HG02678 (cell line): ENCODE measurements around the gene SYCP2L.
"Not testable (repeated sequence)": the region's sequence is repeated elsewhere in the genome, so short reads cannot be mapped to it uniquely, and the experiment has no call there.

ENCODE experiments used
- ATAC-seq: cut with Tn5 transposase; IDR thresholded peaks from one replicate; pipeline ENCODE4 v1.9.1; 2021; ENCODE audit warnings: mild to moderate bottlenecking, moderate library complexity; ENCODE audit not compliant: unreplicated experiment

Gene SYCP2L

GRCh38 chr6:10886691-10887502, at the start of gene SYCP2L:
Gene SYCP2L (plus strand): TSS chr6:10887052. CDS start chr6:10887127, 75 bp downstream.
- peak; percentile 49 for ATAC-seq

GRCh38 chr6:10837622-10837994, 49.2 kb upstream of the SYCP2L start:
- no peak for ATAC-seq

- peak; percentile 74 for ATAC-seq
These were observed 48.7 kb upstream of the SYCP2L start, which contains the start of gene MAK for GRCh38 chr6:10837995-10838793. Gene MAK (minus strand): TSS chr6:10838539. CDS start chr6:10830648, 7,891 bp downstream.

- ATAC-seq = peak; percentile 65
These were observed 48.0 kb upstream of the SYCP2L start for GRCh38 chr6:10838794-10839333.

- ATAC-seq = no peak
These were observed 43.3 kb upstream of the SYCP2L start for GRCh38 chr6:10843554-10843953.

- ATAC-seq = no peak
These were observed 39.2 kb upstream of the SYCP2L start for GRCh38 chr6:10847684-10848083.

- no peak for ATAC-seq
These were observed 37.0 kb upstream of the SYCP2L start for GRCh38 chr6:10849901-10850300.

- ATAC-seq = no peak
These were observed 36.1 kb upstream of the SYCP2L start for GRCh38 chr6:10850728-10851127.

GRCh38 chr6:10852361-10852960, 34.4 kb upstream of the SYCP2L start:
- no peak for ATAC-seq

- ATAC-seq = not testable (repeated sequence)
These were observed 33.0 kb upstream of the SYCP2L start for GRCh38 chr6:10853849-10854300.

- ATAC-seq = no peak
These were observed 31.8 kb upstream of the SYCP2L start for GRCh38 chr6:10854922-10855632.

GRCh38 chr6:10857259-10857658, 29.6 kb upstream of the SYCP2L start:
- no peak for ATAC-seq

- ATAC-seq = no peak
These were observed 25.8 kb upstream of the SYCP2L start for GRCh38 chr6:10861086-10861485.

- ATAC-seq = no peak
These were observed 24.5 kb upstream of the SYCP2L start for GRCh38 chr6:10862361-10862760.

- not testable (repeated sequence) for ATAC-seq
These were observed 23.8 kb upstream of the SYCP2L start for GRCh38 chr6:10863031-10863430.

GRCh38 chr6:10866709-10867108, 20.1 kb upstream of the SYCP2L start:
- ATAC-seq = not testable (repeated sequence)

GRCh38 chr6:10867952-10868351, 18.9 kb upstream of the SYCP2L start:
- no peak for ATAC-seq

- ATAC-seq = no peak
These were observed 13.5 kb upstream of the SYCP2L start for GRCh38 chr6:10873374-10873773.

GRCh38 chr6:10874207-10874606, 12.6 kb upstream of the SYCP2L start:
- no peak for ATAC-seq

- ATAC-seq = no peak
These were observed 11.8 kb upstream of the SYCP2L start for GRCh38 chr6:10875026-10875425.
